SH-SY5Y (cell line): Measurements from ENCODE around the gene GCLC.

Experiments used
- GATA2 ChIP-seq: IDR thresholded peaks from 2 replicates; pipeline ENCODE4 v1.6.1; 2011; ENCODE audit warnings: mild to moderate bottlenecking, low read depth, low read length
- GATA3 ChIP-seq: IDR thresholded peaks from 2 replicates; pipeline ENCODE4 v1.6.1; 2011; ENCODE audit warnings: low read depth, mild to moderate bottlenecking, low read length, moderate library complexity

DNA sequence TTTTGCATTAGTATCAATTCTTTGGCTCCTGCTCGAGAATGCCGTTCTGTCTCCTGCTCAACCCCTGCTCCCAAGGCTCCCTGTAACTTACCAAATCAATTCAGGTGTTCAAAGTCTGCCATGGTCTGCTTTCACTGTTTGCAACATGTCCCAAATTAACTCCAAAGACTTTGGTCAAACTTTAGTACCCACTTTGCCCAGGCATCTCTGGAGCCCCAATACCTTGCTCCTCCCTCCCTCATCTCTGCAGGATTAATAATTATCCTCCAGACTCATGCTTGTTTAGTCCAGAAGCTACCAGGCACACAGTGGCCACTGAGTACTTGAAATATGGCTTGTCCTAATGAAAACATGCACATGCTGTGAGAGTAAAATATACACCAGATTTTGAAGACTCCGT, 30.2 kb downstream of the GCLC start:
- TF ChIP-seq GATA2 (no peak), GATA3 (no peak)
